ENCODE data around the gene SOX11. TPM values are rescaled to one million over a fixed set of nuclear protein-coding genes. Genes with fewer than 3 reads are reported as not detected.

Gene SOX11
- total RNA-seq, 1 experiment from 2014 or later: not detected

DNA sequence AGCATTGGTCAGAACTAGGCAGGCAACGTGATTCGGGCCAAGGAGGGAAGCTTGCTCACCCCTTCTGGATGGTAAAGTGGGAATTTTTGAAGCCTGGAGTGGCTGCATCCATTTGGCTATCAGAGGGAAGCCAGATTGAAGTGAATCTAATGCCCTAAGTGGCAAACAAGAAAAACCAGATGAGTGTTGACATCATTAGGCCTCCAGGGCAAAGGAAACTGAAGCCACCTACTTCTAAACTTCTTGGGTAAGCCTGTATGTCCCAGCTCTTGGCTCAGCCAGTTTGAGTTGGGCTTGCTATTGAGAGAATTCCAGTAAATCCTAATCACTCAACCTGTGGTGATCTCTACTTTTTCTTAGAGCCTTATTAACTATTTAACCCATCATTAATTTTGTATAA is 20.9 kb downstream of the SOX11 start:
- intact Hi-C loops (cut with micrococcal nuclease; ENCODE audit: unreplicated experiment): no loop called here
- no peaks in the 10 kb centered on the region for H3K4me1 ChIP-seq (replicated peaks; ENCODE audit: insufficient read depth)
- no peaks in the 10 kb centered on the region for H3K36me3 ChIP-seq (ENCODE audit: low read depth)
- no TSS peak for BruUV-seq (replicated peaks)
- H4K20me1 ChIP-seq (ENCODE audit: insufficient read depth): no peaks in the 10 kb centered on the region
- no peak for TF ChIP-seq EZH2 (IDR thresholded peaks at IDR 0.05; ENCODE audit: low read depth)
- TF ChIP-seq, protein P1, sequence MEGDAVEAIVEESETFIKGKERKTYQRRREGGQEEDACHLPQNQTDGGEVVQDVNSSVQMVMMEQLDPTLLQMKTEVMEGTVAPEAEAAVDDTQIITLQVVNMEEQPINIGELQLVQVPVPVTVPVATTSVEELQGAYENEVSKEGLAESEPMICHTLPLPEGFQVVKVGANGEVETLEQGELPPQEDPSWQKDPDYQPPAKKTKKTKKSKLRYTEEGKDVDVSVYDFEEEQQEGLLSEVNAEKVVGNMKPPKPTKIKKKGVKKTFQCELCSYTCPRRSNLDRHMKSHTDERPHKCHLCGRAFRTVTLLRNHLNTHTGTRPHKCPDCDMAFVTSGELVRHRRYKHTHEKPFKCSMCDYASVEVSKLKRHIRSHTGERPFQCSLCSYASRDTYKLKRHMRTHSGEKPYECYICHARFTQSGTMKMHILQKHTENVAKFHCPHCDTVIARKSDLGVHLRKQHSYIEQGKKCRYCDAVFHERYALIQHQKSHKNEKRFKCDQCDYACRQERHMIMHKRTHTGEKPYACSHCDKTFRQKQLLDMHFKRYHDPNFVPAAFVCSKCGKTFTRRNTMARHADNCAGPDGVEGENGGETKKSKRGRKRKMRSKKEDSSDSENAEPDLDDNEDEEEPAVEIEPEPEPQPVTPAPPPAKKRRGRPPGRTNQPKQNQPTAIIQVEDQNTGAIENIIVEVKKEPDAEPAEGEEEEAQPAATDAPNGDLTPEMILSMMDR (conservative IDR thresholded peaks at IDR 0.05): no peak
- no peak for DNase-seq
- H2AFZ ChIP-seq: no peak overlapping the region
- no peaks in the 10 kb centered on the region for H3K9me3 ChIP-seq (ENCODE audit: insufficient read depth, low read depth)
- 0 out of 2 replicates have a peak, but pooled peaks cover 3% of the 10 kb centered on the region for H3K27me3 ChIP-seq (ENCODE audit: insufficient read depth, low read depth)
- no peaks in the 10 kb centered on the region for H3F3A ChIP-seq (ENCODE audit: insufficient read depth, low read depth)
- ChIA-PET CTCF (no interaction called here), POLR2A (ENCODE audit: unreplicated experiment) (no interaction called here)
- H3K4me2 ChIP-seq: no peak overlapping the region
- no peak overlapping the region for H3K4me3 ChIP-seq
- no peak overlapping the region for H3K27ac ChIP-seq
- no peaks in the 10 kb centered on the region for H3K79me2 ChIP-seq (ENCODE audit: low read depth)
- H3K9me2 ChIP-seq (ENCODE audit: insufficient read depth): no peaks in the 10 kb centered on the region

DNA sequence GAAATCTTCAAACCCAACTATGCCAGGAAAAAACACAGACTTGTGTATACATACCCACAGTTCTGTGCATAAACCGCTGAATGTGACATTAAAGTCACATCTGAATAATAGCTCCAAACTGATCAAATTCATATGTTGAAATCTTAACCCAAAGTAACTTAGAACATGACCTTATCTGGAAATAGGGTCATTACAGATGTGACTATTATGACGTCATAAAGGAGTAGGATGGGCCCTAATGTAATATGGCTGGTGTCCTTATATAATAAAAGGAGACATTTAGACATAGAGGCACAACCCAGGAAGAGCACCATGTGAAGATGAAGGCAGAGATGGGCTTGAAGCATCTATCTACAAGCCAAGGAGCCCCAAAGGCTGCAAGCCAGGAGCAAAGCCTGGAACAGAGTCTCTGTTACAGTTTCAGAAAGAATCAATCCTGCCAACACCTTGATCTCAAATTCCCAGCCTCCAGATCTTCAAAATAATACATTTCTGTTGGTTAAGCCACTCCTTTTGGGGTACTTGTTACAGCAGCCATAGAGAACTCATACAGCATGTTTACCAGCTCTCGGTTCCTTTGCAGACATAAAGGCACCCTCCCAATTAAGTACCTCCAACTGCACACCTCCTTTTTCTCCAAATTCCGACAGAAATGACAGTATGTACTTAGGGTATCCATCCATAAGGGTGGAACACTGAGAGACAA is 27.6 kb downstream of the SOX11 start:
- ChIA-PET CTCF (no interaction called here), POLR2A (ENCODE audit: unreplicated experiment) (no interaction called here)
- H3K27me3 ChIP-seq (ENCODE audit: insufficient read depth, low read depth): no peaks in the 10 kb centered on the region
- H3K4me2 ChIP-seq: no peak overlapping the region
- H2AFZ ChIP-seq: no peak overlapping the region
- no peak for DNase-seq
- no peaks in the 10 kb centered on the region for H3F3A ChIP-seq (ENCODE audit: insufficient read depth, low read depth)
- H3K9me3 ChIP-seq (ENCODE audit: insufficient read depth, low read depth): no peaks in the 10 kb centered on the region
- no peaks in the 10 kb centered on the region for H3K9me2 ChIP-seq (ENCODE audit: insufficient read depth)
- H3K79me2 ChIP-seq (ENCODE audit: low read depth): no peaks in the 10 kb centered on the region
- no peaks in the 10 kb centered on the region for H3K36me3 ChIP-seq (ENCODE audit: low read depth)
- BruUV-seq (replicated peaks): no TSS peak
- intact Hi-C loops (cut with micrococcal nuclease; ENCODE audit: unreplicated experiment): no loop called here
- H3K27ac ChIP-seq: no peak overlapping the region
- no peaks in the 10 kb centered on the region for H4K20me1 ChIP-seq (ENCODE audit: insufficient read depth)
- no peaks in the 10 kb centered on the region for H3K4me1 ChIP-seq (replicated peaks; ENCODE audit: insufficient read depth)
- no peak for TF ChIP-seq EZH2 (IDR thresholded peaks at IDR 0.05; ENCODE audit: low read depth)
- TF ChIP-seq, protein P1 (conservative IDR thresholded peaks at IDR 0.05): no peak
- no peak overlapping the region for H3K4me3 ChIP-seq

DNA sequence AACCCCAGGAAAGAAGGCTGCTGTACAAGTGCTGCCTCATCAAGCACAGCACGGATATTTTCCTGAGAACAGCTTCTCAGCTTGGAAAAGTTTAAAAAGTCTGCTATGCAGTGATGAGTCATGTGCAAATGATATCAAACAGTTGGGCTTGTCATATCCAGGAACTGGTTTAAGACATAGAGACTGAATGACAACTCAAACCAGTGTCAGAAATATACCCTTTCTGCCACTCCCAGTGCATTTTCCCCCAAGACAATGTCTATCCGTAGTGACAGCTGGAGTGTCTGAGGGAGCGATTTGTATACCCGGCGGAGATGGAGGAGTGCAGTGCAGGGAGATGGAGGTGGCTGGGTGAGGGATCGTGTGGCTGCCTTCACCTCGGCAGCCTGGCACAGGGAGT is 28.2 kb downstream of the SOX11 start:
- BruUV-seq (replicated peaks): no TSS peak
- ChIA-PET CTCF (no interaction called here), POLR2A (ENCODE audit: unreplicated experiment) (no interaction called here)
- Histone ChIP-seq H3K27me3 (ENCODE audit: insufficient read depth, low read depth) (0 out of 2 replicates have a peak, but pooled peaks cover under 1% of the 10 kb centered on the region), H3K4me3 (no peak overlapping the region), H3K79me2 (ENCODE audit: low read depth) (no peaks in the 10 kb centered on the region), H3K4me1 (replicated peaks; ENCODE audit: insufficient read depth) (no peaks in the 10 kb centered on the region), H3K27ac (no peak overlapping the region), H2AFZ (no peak overlapping the region), H3K4me2 (no peak overlapping the region), H3K9me2 (ENCODE audit: insufficient read depth) (no peaks in the 10 kb centered on the region), H3F3A (ENCODE audit: insufficient read depth, low read depth) (no peaks in the 10 kb centered on the region), H4K20me1 (ENCODE audit: insufficient read depth) (no peaks in the 10 kb centered on the region), H3K36me3 (ENCODE audit: low read depth) (no peaks in the 10 kb centered on the region), H3K9me3 (ENCODE audit: insufficient read depth, low read depth) (no peaks in the 10 kb centered on the region)
- DNase-seq: no peak
- intact Hi-C loops (cut with micrococcal nuclease; ENCODE audit: unreplicated experiment): no loop called here
- no peak for TF ChIP-seq EZH2 (IDR thresholded peaks at IDR 0.05; ENCODE audit: low read depth)
- TF ChIP-seq, protein P1 (conservative IDR thresholded peaks at IDR 0.05): no peak
